Glutamatergic neuron (in vitro differentiated cells): ENCODE measurements around the gene HOXC4. TPM values are rescaled to one million over a fixed set of nuclear protein-coding genes. Genes with fewer than 3 reads are reported as not detected.
"Not testable (repeated sequence)": the region's sequence is repeated elsewhere in the genome, so short reads cannot be mapped to it uniquely, and the experiment has no call there.

Source experiments
- DNase-seq: peaks from one replicate; pipeline ENCODE4 v3.0.0; 2022
- H3K27ac Mint-ChIP-seq: one replicate; pipeline ENCODE4 v1.8.0; 2020; ENCODE audit warnings: mild to moderate bottlenecking, mixed read lengths, inconsistent platforms; ENCODE audit not compliant: unreplicated experiment
- H3K27me3 Mint-ChIP-seq: one replicate; pipeline ENCODE4 v1.8.0; 2020; ENCODE audit warnings: mild to moderate bottlenecking, moderate library complexity, mixed read lengths, inconsistent platforms; ENCODE audit not compliant: unreplicated experiment
- H3K36me3 Mint-ChIP-seq: one replicate; pipeline ENCODE4 v1.8.0; 2020; ENCODE audit warnings: mild to moderate bottlenecking, mixed read lengths, inconsistent platforms; ENCODE audit not compliant: unreplicated experiment
- H3K4me1 Mint-ChIP-seq: one replicate; pipeline ENCODE4 v1.8.0; 2020; ENCODE audit warnings: mild to moderate bottlenecking, low read depth, mixed read lengths, inconsistent platforms; ENCODE audit not compliant: unreplicated experiment
- H3K4me3 Mint-ChIP-seq: one replicate; pipeline ENCODE4 v1.8.0; 2020; ENCODE audit warnings: mild to moderate bottlenecking, mixed read lengths, inconsistent platforms; ENCODE audit not compliant: unreplicated experiment
- H3K9me3 Mint-ChIP-seq: one replicate; pipeline ENCODE4 v1.8.0; 2020; ENCODE audit warnings: mild to moderate bottlenecking, moderate library complexity, mixed read lengths, inconsistent platforms; ENCODE audit not compliant: unreplicated experiment
- CTCF ChIP-seq: fragments of 200-600 bp; sonication (generic); IDR thresholded peaks from one replicate; pipeline ENCODE4 v1.5.0; 2021; ENCODE audit not compliant: partially characterized antibody, unreplicated experiment
- total RNA-seq: library from RNA; stranded (reverse); fragmentation: NEBNext Ultra II Directional; extraction: Animal tissue kit (Norgen Biotek cat#: 25700); gene quantifications from one replicate; pipeline ENCODE4 v1.2.1, GENCODE V29; 2021; ENCODE audit not compliant: unreplicated experiment

The HOXC4 gene
- total RNA-seq, 1 donor from 2014 or later: not detected

GRCh38 chr12:54068418-54069070 lies 14.9 kb downstream of the HOXC4 start:
- Mint-ChIP-seq H3K9me3 (peaks cover 2% of the 10 kb centered on the region), H3K27me3 (peaks cover 14% of the 10 kb centered on the region), H3K4me1 (peaks cover 4% of the 10 kb centered on the region), H3K4me3 (no peak overlapping the region), H3K27ac (no peak overlapping the region), H3K36me3 (no peaks in the 10 kb centered on the region)
- TF ChIP-seq CTCF: no peak
- DNase-seq: no peak

GRCh38 chr12:54071942-54072341 lies 18.3 kb downstream of the HOXC4 start:
- Mint-ChIP-seq H3K27ac (no peak overlapping the region), H3K4me1 (peaks cover 4% of the 10 kb centered on the region), H3K27me3 (peaks cover 14% of the 10 kb centered on the region), H3K4me3 (no peak overlapping the region), H3K9me3 (peaks cover 2% of the 10 kb centered on the region), H3K36me3 (no peaks in the 10 kb centered on the region)
- TF ChIP-seq CTCF: no peak
- DNase-seq: no peak

GRCh38 chr12:54074308-54074707 lies 20.7 kb downstream of the HOXC4 start:
- no peak for DNase-seq
- no peak overlapping the region for H3K27ac Mint-ChIP-seq
- no peaks in the 10 kb centered on the region for H3K9me3 Mint-ChIP-seq
- no peaks in the 10 kb centered on the region for H3K36me3 Mint-ChIP-seq
- TF ChIP-seq CTCF: no peak
- H3K4me3 Mint-ChIP-seq: no peak overlapping the region
- H3K27me3 Mint-ChIP-seq: peaks cover 28% of the 10 kb centered on the region
- H3K4me1 Mint-ChIP-seq: peaks cover 4% of the 10 kb centered on the region

GRCh38 chr12:54075409-54075808 lies 21.8 kb downstream of the HOXC4 start:
- DNase-seq: no peak
- H3K27ac Mint-ChIP-seq: no peak overlapping the region
- TF ChIP-seq CTCF: no peak
- H3K27me3 Mint-ChIP-seq: peaks cover 27% of the 10 kb centered on the region
- no peaks in the 10 kb centered on the region for H3K36me3 Mint-ChIP-seq
- H3K4me3 Mint-ChIP-seq: no peak overlapping the region
- peaks cover 6% of the 10 kb centered on the region for H3K4me1 Mint-ChIP-seq
- H3K9me3 Mint-ChIP-seq: peaks cover 3% of the 10 kb centered on the region

- Mint-ChIP-seq H3K27me3 (peaks cover 31% of the 10 kb centered on the region), H3K9me3 (peaks cover 3% of the 10 kb centered on the region), H3K4me1 (peaks cover 7% of the 10 kb centered on the region), H3K36me3 (no peaks in the 10 kb centered on the region), H3K4me3 (no peak overlapping the region), H3K27ac (no peak overlapping the region)
- DNase-seq: no peak
- no peak for TF ChIP-seq CTCF
These were observed 22.3 kb downstream of the HOXC4 start for GRCh38 chr12:54075974-54076373.

- peaks cover 36% of the 10 kb centered on the region for H3K27me3 Mint-ChIP-seq
- H3K4me1 Mint-ChIP-seq, H3K4me3 Mint-ChIP-seq, H3K36me3 Mint-ChIP-seq, H3K9me3 Mint-ChIP-seq, H3K27ac Mint-ChIP-seq, DNase-seq: not testable (repeated sequence)
These were observed 24.2 kb downstream of the HOXC4 start for GRCh38 chr12:54077843-54078242.

- not testable (repeated sequence) for H3K27ac Mint-ChIP-seq, H3K4me3 Mint-ChIP-seq, H3K36me3 Mint-ChIP-seq, H3K4me1 Mint-ChIP-seq, DNase-seq
- peaks cover 13% of the 10 kb centered on the region for H3K9me3 Mint-ChIP-seq
- peaks cover 45% of the 10 kb centered on the region for H3K27me3 Mint-ChIP-seq
These were observed 25.5 kb downstream of the HOXC4 start for GRCh38 chr12:54079115-54079514.
